ES-I3 (cell line): ENCODE results near the gene GATC.

Experiments
- H3K36me3 ChIP-seq: 2 replicates; pipeline ENCODE4 v1.6.1; 2013; ENCODE audit warnings: mild to moderate bottlenecking, low read length, control low read depth, moderate library complexity; ENCODE audit not compliant: insufficient read depth
- H3K4me1 ChIP-seq: 2 replicates; pipeline ENCODE4 v1.6.1; 2013; ENCODE audit warnings: mild to moderate bottlenecking, control low read depth, low read length; ENCODE audit not compliant: insufficient read depth
- H3K9ac ChIP-seq: 2 replicates; pipeline ENCODE4 v1.6.1; 2013; ENCODE audit warnings: low read depth, mild to moderate bottlenecking, low read length, moderate library complexity
- H3K9me3 ChIP-seq: 2 replicates; pipeline ENCODE4 v1.6.1; 2013; ENCODE audit warnings: mild to moderate bottlenecking, low read length, moderate library complexity; ENCODE audit not compliant: control insufficient read depth, insufficient read depth

GATC gene

GRCh38 chr12:120490833-120491512 lies 44.7 kb downstream of the GATC start:
- Histone ChIP-seq H3K9me3 (no peaks in the 10 kb centered on the region), H3K9ac (no peak overlapping the region), H3K36me3 (peaks cover 2% of the 10 kb centered on the region), H3K4me1 (no peaks in the 10 kb centered on the region)

GRCh38 chr12:120495186-120495730 lies 49.0 kb downstream of the GATC start:
- Histone ChIP-seq H3K36me3 (peaks cover 5% of the 10 kb centered on the region), H3K4me1 (peaks cover 15% of the 10 kb centered on the region), H3K9me3 (no peaks in the 10 kb centered on the region), H3K9ac (peak overlapping the region; percentile 59)

- peaks cover 5% of the 10 kb centered on the region; the same call in 1 of the 2 replicates for H3K36me3 ChIP-seq
- H3K4me1 ChIP-seq, result peaks cover 15% of the 10 kb centered on the region
- no peaks in the 10 kb centered on the region for H3K9me3 ChIP-seq
- peak within 1 kb of the TSS; percentile 77 for H3K9ac ChIP-seq
Measured at GRCh38 chr12:120495731-120496412, 49.6 kb downstream of the GATC start, which contains the start of gene DYNLL1. Gene DYNLL1 (plus strand): TSS chr12:120496113. CDS start chr12:120496422, 309 bp downstream.

- peak overlapping the region; percentile 77 for H3K9ac ChIP-seq
- H3K36me3 ChIP-seq, result peaks cover 5% of the 10 kb centered on the region; the same call in 1 of the 2 replicates
- no peaks in the 10 kb centered on the region for H3K9me3 ChIP-seq
- H3K4me1 ChIP-seq, result peaks cover 15% of the 10 kb centered on the region
Measured at GRCh38 chr12:120496413-120497340, 50.4 kb downstream of the GATC start.

GRCh38 chr12:120497524-120498150 lies 51.4 kb downstream of the GATC start:
- Histone ChIP-seq H3K9me3 (no peaks in the 10 kb centered on the region), H3K36me3 (peaks cover 5% of the 10 kb centered on the region; the same call in 1 of the 2 replicates), H3K9ac (peak overlapping the region; percentile 77; the same call in 1 of the 2 replicates), H3K4me1 (peaks cover 15% of the 10 kb centered on the region)

GRCh38 chr12:120498870-120499515 lies 52.7 kb downstream of the GATC start:
- Histone ChIP-seq H3K9me3 (no peaks in the 10 kb centered on the region), H3K9ac (no peak overlapping the region), H3K4me1 (peaks cover 15% of the 10 kb centered on the region), H3K36me3 (peaks cover 13% of the 10 kb centered on the region)

GRCh38 chr12:120500581-120500980 lies 54.3 kb downstream of the GATC start:
- H3K4me1 ChIP-seq, result peaks cover 22% of the 10 kb centered on the region
- H3K9ac ChIP-seq, result no peak overlapping the region
- no peaks in the 10 kb centered on the region for H3K9me3 ChIP-seq
- H3K36me3 ChIP-seq, result peaks cover 13% of the 10 kb centered on the region

GRCh38 chr12:120504587-120504986 lies 58.3 kb downstream of the GATC start:
- peaks cover 9% of the 10 kb centered on the region for H3K36me3 ChIP-seq
- no peak overlapping the region for H3K9ac ChIP-seq
- no peaks in the 10 kb centered on the region for H3K9me3 ChIP-seq
- H3K4me1 ChIP-seq, result peaks cover 7% of the 10 kb centered on the region

GRCh38 chr12:120508537-120508936 lies 62.3 kb downstream of the GATC start:
- Histone ChIP-seq H3K9me3 (no peaks in the 10 kb centered on the region), H3K9ac (no peak overlapping the region), H3K36me3 (peaks cover 9% of the 10 kb centered on the region), H3K4me1 (peaks cover 7% of the 10 kb centered on the region)
